WI38 (cell line): ENCODE data around the gene AGAP3.

ENCODE experiments used
- H3K4me3 ChIP-seq: 2 replicates; pipeline ENCODE4 v1.5.1; 2011; ENCODE audit warnings: low read depth, mild to moderate bottlenecking, control low read depth, low read length
- TF ChIP-seq, protein P1 (sequence below): IDR thresholded peaks from 2 replicates; pipeline ENCODE4 v1.5.1; 2012; ENCODE audit warnings: low read depth, mild to moderate bottlenecking, control low read depth, low read length

Gene AGAP3

DNA sequence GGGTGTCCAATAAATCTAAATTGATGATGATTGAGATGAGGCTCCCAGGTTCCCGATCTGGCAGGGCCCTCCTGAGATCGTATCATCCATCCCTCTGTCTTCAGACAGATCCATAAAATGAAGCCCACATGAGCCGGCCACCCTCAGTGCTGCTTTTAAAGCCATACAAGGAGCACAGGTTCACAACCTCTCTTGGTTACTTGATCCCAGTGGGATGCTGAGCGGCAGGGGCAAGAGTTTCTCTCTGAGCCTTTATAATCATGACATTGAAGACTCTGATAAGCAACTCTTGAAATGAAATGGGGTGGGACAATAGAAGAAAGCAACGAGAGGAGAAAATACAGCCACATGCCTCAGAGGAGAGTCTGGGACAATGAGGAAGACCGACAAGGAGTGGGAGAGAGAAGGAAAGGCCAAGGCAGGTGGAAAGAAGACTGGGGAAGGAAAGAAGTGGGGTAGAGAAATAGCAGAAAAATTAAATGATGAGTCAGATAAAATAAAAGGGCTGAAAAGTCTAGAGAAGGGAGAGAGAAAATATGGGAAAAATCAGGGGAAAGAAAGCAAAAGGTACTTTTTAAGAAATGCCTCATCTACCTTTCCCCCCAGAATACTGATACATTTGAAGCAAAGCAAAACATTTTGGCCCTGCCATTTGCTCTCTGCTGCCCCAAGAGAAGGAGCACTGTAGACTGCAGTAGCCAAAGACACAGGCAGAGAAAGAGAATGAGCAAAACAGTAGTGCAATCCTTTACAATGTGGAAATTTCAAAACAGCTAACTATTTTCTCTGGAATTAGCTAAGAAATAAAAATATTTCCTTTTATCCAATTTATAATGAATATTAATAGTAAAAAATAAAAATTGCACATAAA is 66.6 kb downstream of the AGAP3 start:
- H3K4me3 ChIP-seq: no peak overlapping the region
- TF ChIP-seq, protein P1, sequence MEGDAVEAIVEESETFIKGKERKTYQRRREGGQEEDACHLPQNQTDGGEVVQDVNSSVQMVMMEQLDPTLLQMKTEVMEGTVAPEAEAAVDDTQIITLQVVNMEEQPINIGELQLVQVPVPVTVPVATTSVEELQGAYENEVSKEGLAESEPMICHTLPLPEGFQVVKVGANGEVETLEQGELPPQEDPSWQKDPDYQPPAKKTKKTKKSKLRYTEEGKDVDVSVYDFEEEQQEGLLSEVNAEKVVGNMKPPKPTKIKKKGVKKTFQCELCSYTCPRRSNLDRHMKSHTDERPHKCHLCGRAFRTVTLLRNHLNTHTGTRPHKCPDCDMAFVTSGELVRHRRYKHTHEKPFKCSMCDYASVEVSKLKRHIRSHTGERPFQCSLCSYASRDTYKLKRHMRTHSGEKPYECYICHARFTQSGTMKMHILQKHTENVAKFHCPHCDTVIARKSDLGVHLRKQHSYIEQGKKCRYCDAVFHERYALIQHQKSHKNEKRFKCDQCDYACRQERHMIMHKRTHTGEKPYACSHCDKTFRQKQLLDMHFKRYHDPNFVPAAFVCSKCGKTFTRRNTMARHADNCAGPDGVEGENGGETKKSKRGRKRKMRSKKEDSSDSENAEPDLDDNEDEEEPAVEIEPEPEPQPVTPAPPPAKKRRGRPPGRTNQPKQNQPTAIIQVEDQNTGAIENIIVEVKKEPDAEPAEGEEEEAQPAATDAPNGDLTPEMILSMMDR: 0 out of 2 replicates have a peak, but pooled peaks have one; percentile 9

DNA sequence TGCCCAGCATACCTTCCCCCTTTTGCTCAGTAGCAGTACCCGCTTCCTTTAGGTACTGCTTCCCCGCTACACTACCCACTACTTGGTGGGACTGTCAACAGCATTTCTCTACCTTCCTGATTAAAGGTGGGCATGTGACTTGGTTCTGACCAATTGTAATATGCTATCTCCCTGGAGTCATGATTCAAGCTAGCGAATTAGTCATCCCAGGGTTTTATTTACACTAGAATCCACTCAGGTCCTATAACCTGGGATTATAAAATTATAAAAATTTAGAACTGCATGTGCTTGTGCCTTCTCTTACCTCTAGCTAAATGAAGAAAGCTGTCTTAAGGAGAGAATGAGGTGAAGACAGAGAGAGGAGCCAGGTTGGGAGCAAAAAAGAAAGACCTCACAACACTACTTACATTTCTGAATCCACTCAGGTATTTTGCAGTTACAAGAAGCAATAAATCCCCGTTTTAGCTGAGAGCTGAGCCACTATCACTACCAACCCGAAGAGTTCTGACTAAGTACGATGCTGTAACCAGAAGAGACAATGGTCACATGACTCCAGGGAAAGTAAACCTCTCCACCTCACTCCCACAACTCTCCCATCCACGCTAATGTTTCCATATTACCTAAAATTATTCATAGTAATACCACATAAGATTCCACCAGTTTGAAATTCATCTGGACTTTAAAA is 71.5 kb downstream of the AGAP3 start:
- TF ChIP-seq, protein P1: no peak
- H3K4me3 ChIP-seq: no peak overlapping the region

DNA sequence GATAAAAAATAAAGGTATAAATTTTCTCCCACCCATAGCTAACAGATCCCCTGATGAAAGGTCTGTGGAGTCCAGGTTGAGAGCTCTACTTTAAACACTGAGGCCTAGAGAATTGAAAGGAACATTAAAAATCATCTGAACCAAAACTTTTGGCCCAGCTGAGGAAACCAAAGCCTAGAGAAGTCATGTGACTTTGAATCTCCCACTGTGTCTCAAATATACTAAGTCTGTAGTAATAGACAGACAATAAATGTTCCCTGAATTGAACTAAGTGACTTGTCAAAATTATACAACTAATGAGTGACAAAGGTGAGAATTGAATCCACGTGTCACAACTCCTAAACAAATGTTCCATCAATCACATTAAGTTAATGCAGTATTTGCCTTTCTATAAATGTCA is 75.5 kb downstream of the AGAP3 start:
- no peak overlapping the region for H3K4me3 ChIP-seq
- TF ChIP-seq, protein P1: no peak

DNA sequence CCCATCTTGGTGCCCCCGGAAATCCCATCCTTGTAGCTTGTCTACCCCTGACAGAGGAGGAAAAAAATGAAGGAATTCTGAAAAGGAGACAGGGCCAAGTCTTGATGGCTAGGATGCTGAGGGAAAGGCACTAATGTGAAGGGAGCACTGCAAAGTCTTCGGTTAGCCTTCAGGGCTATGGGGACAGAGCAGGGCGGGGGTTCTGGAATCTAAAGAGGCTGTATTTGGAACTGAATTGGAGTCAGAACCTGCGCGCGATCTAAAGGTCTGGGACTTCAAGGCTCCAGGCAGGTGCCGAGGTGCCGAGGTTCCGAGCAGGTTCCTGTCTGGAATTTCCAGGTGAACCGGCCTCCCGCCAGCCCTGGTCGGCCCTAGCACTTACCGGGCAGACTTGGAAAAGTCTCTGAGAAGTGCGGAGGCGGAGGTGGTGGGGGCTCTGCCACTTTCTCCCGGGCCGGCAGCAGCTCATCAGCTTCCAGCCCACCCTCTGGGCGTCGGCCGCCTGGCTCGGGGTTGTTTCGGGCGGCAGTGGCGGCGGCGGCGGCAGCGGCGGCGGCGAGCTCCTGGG is 80.4 kb downstream of the AGAP3 start:
- TF ChIP-seq, protein P1: no peak
- no peak overlapping the region for H3K4me3 ChIP-seq

DNA sequence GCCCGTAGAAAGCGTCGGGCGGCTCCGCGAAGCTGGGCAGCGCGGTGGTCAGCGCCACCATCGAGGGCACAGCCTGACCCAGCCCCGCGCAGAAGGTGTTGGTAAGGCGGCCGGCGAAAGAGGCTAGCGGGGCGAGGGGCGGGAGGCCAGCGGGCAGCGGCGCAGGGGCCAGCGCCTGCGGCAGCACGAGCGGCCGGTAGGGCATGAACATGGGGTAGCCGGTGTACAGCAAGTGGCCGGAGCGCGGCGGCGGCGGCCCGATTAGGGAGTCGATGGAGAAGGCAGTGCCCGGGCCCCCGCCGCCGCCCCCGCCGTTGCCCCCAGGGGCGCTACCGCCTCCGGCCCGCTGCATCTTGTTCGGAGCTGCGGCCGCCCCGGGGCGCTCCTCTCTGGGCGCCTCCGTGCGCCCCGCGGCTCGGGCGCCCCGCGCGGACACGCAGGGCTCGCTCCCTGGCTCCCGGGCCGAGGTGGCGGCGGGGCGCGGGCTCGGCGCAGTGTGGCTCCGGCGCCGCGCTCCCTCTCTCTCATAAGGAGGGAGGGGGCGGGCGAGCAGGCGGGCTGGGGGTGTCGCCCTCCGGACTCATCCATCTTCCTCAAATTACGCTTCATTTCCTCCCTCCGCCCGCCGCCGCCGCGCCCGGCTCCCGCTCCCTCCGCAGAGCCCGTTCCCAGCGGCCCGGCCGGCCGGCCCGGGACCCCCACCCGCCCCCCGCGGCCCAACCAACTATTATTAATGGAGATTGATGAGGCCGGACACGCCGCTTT is 81.1 kb downstream of the AGAP3 start, which contains the start of gene GBX1:
Gene GBX1 (minus strand): TSS at position 498 of the 765 bp plus-strand sequence. CDS start 146 bp downstream, at position 352.
- TF ChIP-seq, protein P1: no peak
- no peak within 1 kb of the TSS for H3K4me3 ChIP-seq

DNA sequence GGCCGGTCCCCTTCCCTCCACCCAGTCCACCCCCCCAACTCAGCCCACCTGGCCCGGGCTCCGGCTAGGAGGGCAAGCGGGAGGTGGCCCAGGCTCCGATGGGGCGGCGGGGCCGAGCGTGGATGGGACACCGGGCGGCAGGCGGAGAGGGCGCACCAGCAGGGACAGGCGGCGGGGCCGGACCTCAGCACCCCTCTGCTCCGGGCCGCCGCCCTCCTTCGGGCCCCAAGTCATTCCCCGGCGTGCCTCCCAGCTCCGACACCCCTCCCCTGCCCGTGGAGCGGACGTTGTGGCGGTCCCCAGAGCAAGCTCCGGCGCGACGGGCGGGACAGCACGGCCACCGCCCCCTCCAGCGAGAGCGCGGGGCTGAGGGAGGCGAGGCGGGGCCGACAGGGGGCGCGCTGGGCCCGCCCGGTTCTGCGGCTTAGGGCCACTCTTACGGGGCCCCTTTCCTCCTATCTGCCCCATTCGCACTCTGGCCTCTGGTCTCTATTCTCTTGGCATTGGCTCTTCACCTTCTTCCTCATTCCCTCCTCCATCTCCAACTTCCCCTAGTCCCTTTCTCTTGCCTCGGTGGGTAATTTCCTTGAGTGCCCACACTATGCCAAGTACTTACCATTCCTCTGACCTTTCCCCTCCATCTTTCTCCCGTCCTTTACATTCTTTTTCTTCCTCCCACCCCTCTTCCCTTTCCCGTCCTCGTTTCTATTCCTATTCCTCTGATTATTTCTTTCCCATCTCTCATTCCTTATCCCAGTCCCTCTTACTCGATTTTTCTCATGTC is 81.9 kb downstream of the AGAP3 start:
- TF ChIP-seq, protein P1: peak; percentile 29; the same call in 1 of the 2 replicates
- H3K4me3 ChIP-seq: no peak overlapping the region
